Erythroblast (primary cell): Measurements from ENCODE around the gene UBC.

Source experiments
- GATA1 ChIP-seq: IDR thresholded peaks from 2 replicates; pipeline ENCODE4 v1.6.1; 2011; ENCODE audit warnings: low read depth, mild to moderate bottlenecking, control low read depth, low read length, moderate library complexity
- POLR2A ChIP-seq: IDR thresholded peaks from 2 replicates; pipeline ENCODE4 v1.6.1; 2011; ENCODE audit warnings: mild to moderate bottlenecking, low read length

- TF ChIP-seq POLR2A: no peak
- TF ChIP-seq GATA1: no peak
These were observed 40.3 kb downstream of the UBC start for GRCh38 chr12:124874188-124874587.
